Tibial artery (tissue), 4 donors: Measurements from ENCODE around the gene PRXL2B.
"Not testable (repeated sequence)": the region's sequence is repeated elsewhere in the genome, so short reads cannot be mapped to it uniquely, and the experiment has no call there.

Experiments used
- DNase-seq, 2 donors: peaks; one replicate each; pipeline ENCODE4 v3.0.0-alpha.2; 2019
- H3K27ac ChIP-seq, 2 donors: fragments of 200-600 bp; sonication (generic) in 1 of 2; 1 replicate in 1 of 2; 2 replicates in 1 of 2; pipeline ENCODE4 v1.5.1; 2018 to 2019; ENCODE audit warnings: mild to moderate bottlenecking in 1 of 2
- H3K27me3 ChIP-seq, 2 donors: fragments of 200-600 bp; sonication (generic) in 1 of 2; one replicate each; pipeline versions ENCODE4 v1.5.1 to v1.6.0; 2016 to 2019
- H3K36me3 ChIP-seq, 3 donors: fragments of 200-600 bp; sonication (generic) in 2 of 3; one replicate each; pipeline ENCODE4 v1.5.1; 2016 to 2019; ENCODE audit warnings: mild to moderate bottlenecking in 2 of 3
- H3K4me1 ChIP-seq, 4 donors: fragments of 200-600 bp; sonication (generic) in 2 of 4; 1 replicate in 3 of 4; 2 replicates in 1 of 4; pipeline ENCODE4 v1.5.1; 2016 to 2019
- H3K4me3 ChIP-seq, 2 donors: fragments of 200-600 bp; sonication (generic) in 1 of 2; 1 replicate in 1 of 2; 2 replicates in 1 of 2; pipeline ENCODE4 v1.5.1; 2018 to 2019; ENCODE audit warnings: mild to moderate bottlenecking in 2 of 2
- H3K9me3 ChIP-seq, 3 donors: fragments of 200-600 bp; sonication (generic) in 1 of 3; one replicate each; pipeline ENCODE4 v1.5.1; 2016 to 2019
- intact Hi-C: fragments of 100-400 bp; cut with DNase I; formaldehyde crosslinking; loops from one replicate; pipeline ENCODE4 v1.15.0; 2023; ENCODE audit warnings: low total_unique reads
- TF ChIP-seq, protein P1 (sequence below), 2 experiments: fragments of 200-600 bp in 1 of 2; fragments of 450-650 bp in 1 of 2; IDR thresholded peaks; one replicate each; pipeline ENCODE4 v1.5.1; 2017 to 2019; ENCODE audit warnings: antibody characterized with exemption in 2 of 2, mild to moderate bottlenecking in 1 of 2, moderate library complexity in 1 of 2

PRXL2B gene

DNA sequence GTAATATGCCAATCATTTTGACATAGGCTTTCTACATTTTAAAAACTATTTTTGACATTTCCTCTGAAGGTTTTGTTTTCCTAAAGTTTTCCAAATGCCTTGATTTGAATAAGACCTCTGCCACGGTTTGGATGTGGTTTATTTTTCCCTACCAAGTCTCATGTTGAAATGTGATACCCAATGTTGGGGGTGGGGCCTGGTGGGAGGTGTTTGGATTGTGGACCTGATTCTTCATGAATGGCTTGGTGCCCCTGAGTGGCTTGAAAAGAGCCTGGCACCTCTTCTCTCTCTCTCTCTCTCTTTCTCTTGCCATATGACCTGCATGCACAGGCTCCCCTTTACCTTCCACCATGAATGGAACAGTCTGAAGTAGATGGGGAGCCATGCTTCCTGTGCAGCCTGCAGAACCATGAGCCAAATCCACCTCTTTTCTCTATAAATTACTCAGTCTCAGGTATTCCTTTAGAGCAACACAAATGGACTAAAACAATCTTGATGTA lies 31.4 kb downstream of the PRXL2B start:
- H3K9me3 ChIP-seq, result peaks cover 0 to 35% (median 32%) of the 10 kb centered on the region in 3 donors
- TF ChIP-seq, protein P1, sequence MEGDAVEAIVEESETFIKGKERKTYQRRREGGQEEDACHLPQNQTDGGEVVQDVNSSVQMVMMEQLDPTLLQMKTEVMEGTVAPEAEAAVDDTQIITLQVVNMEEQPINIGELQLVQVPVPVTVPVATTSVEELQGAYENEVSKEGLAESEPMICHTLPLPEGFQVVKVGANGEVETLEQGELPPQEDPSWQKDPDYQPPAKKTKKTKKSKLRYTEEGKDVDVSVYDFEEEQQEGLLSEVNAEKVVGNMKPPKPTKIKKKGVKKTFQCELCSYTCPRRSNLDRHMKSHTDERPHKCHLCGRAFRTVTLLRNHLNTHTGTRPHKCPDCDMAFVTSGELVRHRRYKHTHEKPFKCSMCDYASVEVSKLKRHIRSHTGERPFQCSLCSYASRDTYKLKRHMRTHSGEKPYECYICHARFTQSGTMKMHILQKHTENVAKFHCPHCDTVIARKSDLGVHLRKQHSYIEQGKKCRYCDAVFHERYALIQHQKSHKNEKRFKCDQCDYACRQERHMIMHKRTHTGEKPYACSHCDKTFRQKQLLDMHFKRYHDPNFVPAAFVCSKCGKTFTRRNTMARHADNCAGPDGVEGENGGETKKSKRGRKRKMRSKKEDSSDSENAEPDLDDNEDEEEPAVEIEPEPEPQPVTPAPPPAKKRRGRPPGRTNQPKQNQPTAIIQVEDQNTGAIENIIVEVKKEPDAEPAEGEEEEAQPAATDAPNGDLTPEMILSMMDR (IDR thresholded peaks at IDR 0.05), result no peak
- H3K4me3 ChIP-seq, result no peak overlapping the region
- intact Hi-C loops, result no loop called here
- H3K27me3 ChIP-seq, result peaks cover 0 to 19% of the 10 kb centered on the region in 2 donors
- no peak for DNase-seq
- no peaks in the 10 kb centered on the region for H3K36me3 ChIP-seq
- H3K27ac ChIP-seq, result no peak overlapping the region
- H3K4me1 ChIP-seq, result no peaks in the 10 kb centered on the region

DNA sequence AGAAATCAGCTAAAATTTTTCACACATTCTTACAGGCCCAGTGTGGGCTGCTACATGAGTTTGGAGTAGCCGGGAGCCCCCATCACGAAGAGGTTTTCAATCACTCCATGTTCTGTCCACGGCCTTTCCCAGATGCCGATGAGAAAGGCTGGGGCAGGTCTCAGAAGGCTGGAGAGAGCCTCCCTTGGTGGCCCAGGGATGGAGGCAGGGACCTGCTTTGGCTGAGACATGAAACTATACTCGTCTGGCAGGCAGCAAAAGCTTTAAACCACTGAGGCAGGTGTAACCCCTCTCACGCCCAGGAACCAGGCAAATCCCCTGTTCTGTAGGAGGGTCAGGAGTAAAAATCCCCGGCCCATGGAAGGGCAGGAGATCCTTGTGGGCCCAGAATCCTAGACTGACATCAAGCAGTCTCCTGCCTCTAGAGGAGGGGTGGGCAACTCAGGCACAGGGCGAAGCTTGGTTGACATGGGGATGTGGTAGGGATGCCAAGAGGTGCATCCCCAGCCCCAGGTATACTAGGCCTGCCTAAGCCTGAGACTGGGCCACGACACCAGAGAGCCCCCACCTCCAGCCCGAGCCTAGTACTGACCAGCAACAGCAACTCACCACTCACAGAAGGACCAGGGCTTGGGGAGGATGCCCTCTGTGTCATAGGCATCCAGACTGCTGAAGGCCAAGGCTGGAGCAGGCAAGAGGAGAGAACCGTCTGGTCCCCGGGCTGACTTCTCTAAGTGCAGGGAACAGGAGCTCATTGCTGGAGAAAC lies 37.2 kb downstream of the PRXL2B start:
- H3K27ac ChIP-seq, result no peak overlapping the region
- H3K36me3 ChIP-seq, result no peaks in the 10 kb centered on the region
- H3K4me3 ChIP-seq, result no peak overlapping the region
- TF ChIP-seq, protein P1 (IDR thresholded peaks at IDR 0.05), result no peak
- intact Hi-C loops, result no loop called here
- DNase-seq, result no peak
- H3K4me1 ChIP-seq, result peaks cover 0 to 8% (median 2%) of the 10 kb centered on the region in 4 donors
- H3K9me3 ChIP-seq, result peaks cover 0 to 4% (median 0%) of the 10 kb centered on the region in 3 donors
- H3K27me3 ChIP-seq, result peaks cover 0 to 52% of the 10 kb centered on the region in 2 donors

DNA sequence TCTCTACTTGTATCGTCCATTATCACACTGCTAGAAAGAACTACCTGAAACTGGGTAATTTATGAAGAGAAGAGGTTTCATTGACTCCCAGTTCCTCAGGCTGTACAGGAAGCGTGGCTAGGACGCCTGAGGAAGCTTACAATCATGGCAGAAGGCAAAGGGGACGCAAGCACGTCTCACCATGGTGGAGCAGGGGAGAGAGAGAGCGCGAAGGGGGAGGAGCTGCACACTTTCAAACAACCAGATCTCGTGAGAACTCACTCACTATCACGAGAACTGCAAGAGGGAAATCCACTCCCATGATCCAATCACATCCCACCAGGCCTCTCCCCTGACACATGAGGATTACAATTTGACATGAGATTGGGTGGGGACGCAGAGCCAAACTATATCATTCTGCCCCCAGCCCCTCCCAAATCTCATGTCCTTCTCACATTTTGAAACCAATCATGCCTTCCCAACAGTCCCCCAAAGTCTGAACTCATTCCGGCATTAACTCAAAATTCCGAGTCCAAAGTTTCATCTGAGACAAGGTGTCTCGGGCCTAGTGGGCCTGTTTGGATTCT lies 38.2 kb downstream of the PRXL2B start:
- intact Hi-C loops, result no loop called here
- H3K4me1 ChIP-seq, result peaks cover 0 to 14% (median 3%) of the 10 kb centered on the region in 4 donors
- TF ChIP-seq, protein P1 (IDR thresholded peaks at IDR 0.05), result no peak
- DNase-seq, result no peak
- no peak overlapping the region for H3K27ac ChIP-seq
- peaks cover 0 to 59% of the 10 kb centered on the region in 2 donors for H3K27me3 ChIP-seq
- no peak overlapping the region for H3K4me3 ChIP-seq
- no peaks in the 10 kb centered on the region for H3K36me3 ChIP-seq
- H3K9me3 ChIP-seq, result peaks cover 0 to 2% (median 0%) of the 10 kb centered on the region in 3 donors

DNA sequence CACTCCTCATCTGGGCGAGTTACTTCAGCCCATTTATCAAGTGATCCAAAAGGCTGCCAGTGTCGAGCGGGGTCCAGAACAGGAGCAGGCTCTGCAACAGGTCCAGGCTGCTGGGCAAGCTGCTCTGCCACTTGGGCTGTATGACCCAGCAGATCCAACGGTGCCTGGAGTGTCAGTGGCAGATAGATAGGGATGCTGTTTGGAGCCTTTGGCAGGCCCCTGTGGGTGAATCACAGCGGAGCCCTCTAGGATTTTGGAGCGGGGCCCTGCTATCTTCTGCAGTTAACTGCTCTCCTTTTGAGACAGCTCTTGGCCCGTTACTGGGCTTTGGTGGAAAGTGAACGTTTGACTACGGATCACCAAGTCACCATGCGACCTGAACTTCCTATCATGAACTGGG lies 38.7 kb downstream of the PRXL2B start:
- peaks cover 0 to 63% of the 10 kb centered on the region in 2 donors for H3K27me3 ChIP-seq
- no peaks in the 10 kb centered on the region for H3K9me3 ChIP-seq
- intact Hi-C loops, result no loop called here
- DNase-seq, result no peak
- TF ChIP-seq, protein P1 (IDR thresholded peaks at IDR 0.05), result no peak
- H3K27ac ChIP-seq, result no peak overlapping the region
- H3K36me3 ChIP-seq, result no peaks in the 10 kb centered on the region
- no peak overlapping the region for H3K4me3 ChIP-seq
- H3K4me1 ChIP-seq, result peaks cover 0 to 14% (median 3%) of the 10 kb centered on the region in 4 donors

DNA sequence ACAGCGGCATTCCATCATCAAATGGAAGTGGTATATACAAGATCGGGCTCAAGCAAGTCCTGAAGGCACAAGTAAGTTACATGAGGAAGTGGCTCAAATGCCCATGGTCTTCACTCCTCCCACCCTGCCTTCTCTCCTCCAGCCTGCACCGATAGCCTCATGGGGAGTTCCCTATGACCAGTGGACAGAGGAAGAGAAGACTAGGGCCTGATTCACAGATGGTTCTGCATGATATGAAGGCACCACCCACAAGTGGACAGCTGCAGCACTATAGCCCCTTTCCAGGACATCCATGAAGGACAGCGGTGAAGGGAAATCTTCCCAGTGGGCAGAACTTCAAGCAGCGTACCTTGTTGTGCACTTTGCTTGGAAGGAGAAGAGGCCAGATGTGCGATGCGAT lies 39.2 kb downstream of the PRXL2B start:
- DNase-seq, intact Hi-C loops, H3K9me3 ChIP-seq, H3K4me3 ChIP-seq, H3K36me3 ChIP-seq, H3K27ac ChIP-seq: not testable (repeated sequence)
- Histone ChIP-seq H3K4me1 (peaks cover 0 to 14% (median 3%) of the 10 kb centered on the region in 4 donors), H3K27me3 (peaks cover 0 to 62% of the 10 kb centered on the region in 2 donors)

DNA sequence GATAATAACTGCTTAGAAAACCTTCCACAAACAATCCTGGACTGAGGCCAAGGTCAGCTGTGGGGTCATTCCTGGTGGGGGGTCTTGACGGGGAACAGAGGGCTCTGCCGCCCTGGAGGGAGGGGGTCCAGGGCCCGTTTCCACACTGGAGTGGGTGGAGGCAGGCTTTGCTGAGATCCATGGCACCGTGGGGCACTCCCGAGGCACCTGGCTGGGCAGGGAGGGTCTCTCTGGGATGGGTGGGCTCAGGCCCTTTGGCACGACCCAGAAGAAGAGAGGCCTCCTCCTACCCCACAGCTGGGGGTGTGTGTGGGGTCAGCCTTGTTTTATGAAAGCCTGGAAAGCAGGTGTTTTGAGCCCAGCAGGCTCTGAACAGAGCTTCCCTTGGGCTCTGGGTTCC lies 41.2 kb downstream of the PRXL2B start:
- H3K27me3 ChIP-seq, result peaks cover 0 to 72% of the 10 kb centered on the region in 2 donors
- intact Hi-C loops, result no loop called here
- no peaks in the 10 kb centered on the region for H3K9me3 ChIP-seq
- peaks cover 0 to 14% (median 3%) of the 10 kb centered on the region in 4 donors for H3K4me1 ChIP-seq
- TF ChIP-seq, protein P1 (IDR thresholded peaks at IDR 0.05), result no peak
- no peak overlapping the region for H3K4me3 ChIP-seq
- H3K27ac ChIP-seq, result no peak overlapping the region
- H3K36me3 ChIP-seq, result no peaks in the 10 kb centered on the region
- DNase-seq, result no peak
